Parathyroid adenoma (tissue), 2 donors: ENCODE measurements around the gene RSU1.

Experiments used
- H2AFZ ChIP-seq: fragments of 300-600 bp; sonication (generic); one replicate; pipeline ENCODE4 v1.7.0; 2017; ENCODE audit warnings: antibody characterized with exemption, mild to moderate bottlenecking
- H3K27ac ChIP-seq: fragments of 300-600 bp; sonication (generic); one replicate; pipeline ENCODE4 v1.7.0; 2017
- H3K27me3 ChIP-seq: fragments of 300-600 bp; sonication (generic); one replicate; pipeline ENCODE4 v1.7.0; 2017; ENCODE audit warnings: low read length; ENCODE audit not compliant: control insufficient read depth, insufficient read depth
- H3K36me3 ChIP-seq: fragments of 300-600 bp; sonication (generic); one replicate; pipeline ENCODE4 v1.7.0; 2017; ENCODE audit warnings: low read length; ENCODE audit not compliant: control insufficient read depth, insufficient read depth
- H3K4me1 ChIP-seq: fragments of 300-600 bp; sonication (generic); one replicate; pipeline ENCODE4 v1.7.0; 2017; ENCODE audit warnings: control low read depth
- H3K4me2 ChIP-seq: fragments of 300-600 bp; sonication (generic); one replicate; pipeline ENCODE4 v1.7.0; 2017; ENCODE audit warnings: low read length
- H3K4me3 ChIP-seq: fragments of 300-600 bp; sonication (generic); one replicate; pipeline ENCODE4 v1.7.0; 2017; ENCODE audit warnings: low read depth, low read length
- H3K79me2 ChIP-seq: fragments of 300-600 bp; sonication (generic); one replicate; pipeline ENCODE4 v1.7.0; 2017; ENCODE audit warnings: control low read depth
- H3K9ac ChIP-seq: fragments of 300-600 bp; sonication (generic); one replicate; pipeline ENCODE4 v1.7.0; 2017; ENCODE audit warnings: mild to moderate bottlenecking
- H3K9me3 ChIP-seq: fragments of 300-600 bp; sonication (generic); one replicate; pipeline ENCODE4 v1.7.0; 2017; ENCODE audit warnings: low read length; ENCODE audit not compliant: control insufficient read depth
- CTCF ChIP-seq: fragments of 300-600 bp; sonication (generic); IDR thresholded peaks from one replicate; pipeline ENCODE4 v1.7.0; 2017; ENCODE audit warnings: antibody characterized with exemption, mild to moderate bottlenecking
- donor health status: primary hyperparathyroidism.

RSU1 gene

GRCh38 chr10:16586358-16587138, 230.7 kb downstream of the RSU1 start:
- no peak for TF ChIP-seq CTCF

GRCh38 chr10:16585103-16585502, 232.1 kb downstream of the RSU1 start:
- Histone ChIP-seq H2AFZ (no peak overlapping the region), H3K36me3 (no peaks in the 10 kb centered on the region), H3K79me2 (no peaks in the 10 kb centered on the region), H3K4me1 (no peaks in the 10 kb centered on the region), H3K27ac (no peak overlapping the region), H3K9me3 (no peaks in the 10 kb centered on the region), H3K9ac (no peak overlapping the region), H3K27me3 (no peaks in the 10 kb centered on the region), H3K4me3 (no peak overlapping the region), H3K4me2 (no peak overlapping the region)
- no peak for TF ChIP-seq CTCF

More at GRCh38 chr10:16586358-16587138, 230.7 kb downstream of the RSU1 start:
- Histone ChIP-seq H3K27ac (no peak overlapping the region), H3K27me3 (no peaks in the 10 kb centered on the region), H3K4me1 (no peaks in the 10 kb centered on the region), H3K4me2 (no peak overlapping the region), H2AFZ (no peak overlapping the region), H3K36me3 (no peaks in the 10 kb centered on the region), H3K79me2 (no peaks in the 10 kb centered on the region), H3K4me3 (no peak overlapping the region), H3K9ac (no peak overlapping the region), H3K9me3 (no peaks in the 10 kb centered on the region)

- Histone ChIP-seq H3K36me3 (no peaks in the 10 kb centered on the region), H3K27me3 (no peaks in the 10 kb centered on the region), H3K9me3 (no peaks in the 10 kb centered on the region), H3K27ac (no peak overlapping the region), H3K4me3 (no peak overlapping the region), H3K4me1 (no peaks in the 10 kb centered on the region), H3K79me2 (no peaks in the 10 kb centered on the region), H3K9ac (no peak overlapping the region), H3K4me2 (no peak overlapping the region), H2AFZ (no peak overlapping the region)
- no peak for TF ChIP-seq CTCF
These were observed 233.8 kb downstream of the RSU1 start for GRCh38 chr10:16583382-16583781.

GRCh38 chr10:16581202-16581601, 236.0 kb downstream of the RSU1 start:
- H3K9me3 ChIP-seq = no peaks in the 10 kb centered on the region
- TF ChIP-seq CTCF = no peak
- H3K4me1 ChIP-seq = no peaks in the 10 kb centered on the region
- H3K4me2 ChIP-seq = no peak overlapping the region
- H3K79me2 ChIP-seq = no peaks in the 10 kb centered on the region
- no peak overlapping the region for H3K4me3 ChIP-seq
- H3K36me3 ChIP-seq = no peaks in the 10 kb centered on the region
- H3K9ac ChIP-seq = no peak overlapping the region
- H3K27me3 ChIP-seq = no peaks in the 10 kb centered on the region
- no peak overlapping the region for H3K27ac ChIP-seq
- no peak overlapping the region for H2AFZ ChIP-seq

GRCh38 chr10:16570731-16571130, 246.5 kb downstream of the RSU1 start:
- Histone ChIP-seq H3K9me3 (no peaks in the 10 kb centered on the region), H3K27me3 (no peaks in the 10 kb centered on the region), H3K9ac (no peak overlapping the region), H3K4me1 (no peaks in the 10 kb centered on the region), H3K4me3 (no peak overlapping the region), H3K27ac (no peak overlapping the region), H3K79me2 (no peaks in the 10 kb centered on the region), H3K4me2 (no peak overlapping the region), H3K36me3 (no peaks in the 10 kb centered on the region), H2AFZ (no peak overlapping the region)
- TF ChIP-seq CTCF = no peak
